ENCODE results near the gene SYAP1. TPM values are rescaled to one million over a fixed set of nuclear protein-coding genes. Genes with fewer than 3 reads are reported as not detected.
"Not testable (repeated sequence)": the region's sequence is repeated elsewhere in the genome, so short reads cannot be mapped to it uniquely, and the experiment has no call there.

The SYAP1 gene
- total RNA-seq, 4 donors from 2014 or later: 10.6 to 22.6 (median 16.9) TPM

- no peaks in the 10 kb centered on the region for H3K27me3 ChIP-seq
- TF ChIP-seq EP300 (IDR thresholded peaks at IDR 0.05): no peak
- no peak for TF ChIP-seq CTCF (IDR thresholded peaks at IDR 0.05)
- no peak for TF ChIP-seq POLR2A (IDR thresholded peaks at IDR 0.05)
- no peak overlapping the region for H3K4me3 ChIP-seq
- DNase-seq (ENCODE audit: low spot score in 2 of 2): no peak
- WGBS, 2 donors: 43 to 47% methylated on average over 16 of the region's 16 CpGs
- no peaks in the 10 kb centered on the region for H3K4me1 ChIP-seq
- H3K36me3 ChIP-seq: no peaks in the 10 kb centered on the region
- no peak overlapping the region for H3K27ac ChIP-seq
- H3K9me3 ChIP-seq: no peaks in the 10 kb centered on the region
Observed at GRCh38 chrX:16771483-16772398, 52.3 kb downstream of the SYAP1 start.

- no peak for DNase-seq (ENCODE audit: low spot score in 2 of 2)
- TF ChIP-seq EP300 (IDR thresholded peaks at IDR 0.05): no peak
- TF ChIP-seq POLR2A (IDR thresholded peaks at IDR 0.05): no peak
- TF ChIP-seq CTCF (IDR thresholded peaks at IDR 0.05): no peak
- Histone ChIP-seq H3K4me3 (no peak overlapping the region), H3K27me3 (no peaks in the 10 kb centered on the region), H3K27ac (no peak overlapping the region), H3K36me3 (no peaks in the 10 kb centered on the region), H3K4me1 (no peaks in the 10 kb centered on the region), H3K9me3 (no peaks in the 10 kb centered on the region)
- 93 to 100% methylated on average over 6 of the region's 6 CpGs for WGBS, 2 donors
Observed at GRCh38 chrX:16772460-16772859, 53.0 kb downstream of the SYAP1 start.

GRCh38 chrX:16774746-16775145 is 55.3 kb downstream of the SYAP1 start:
- WGBS, 2 donors: 85 to 94% methylated on average over 2 of the region's 2 CpGs
- H3K27me3 ChIP-seq: no peaks in the 10 kb centered on the region
- no peak overlapping the region for H3K4me3 ChIP-seq
- H3K36me3 ChIP-seq: no peaks in the 10 kb centered on the region
- no peak overlapping the region for H3K27ac ChIP-seq
- no peak for TF ChIP-seq CTCF (IDR thresholded peaks at IDR 0.05)
- TF ChIP-seq POLR2A (IDR thresholded peaks at IDR 0.05): no peak
- no peak for TF ChIP-seq EP300 (IDR thresholded peaks at IDR 0.05)
- DNase-seq (ENCODE audit: low spot score in 2 of 2): no peak
- peaks cover 0 to 7% (median 0%) of the 10 kb centered on the region in 4 donors for H3K4me1 ChIP-seq
- no peaks in the 10 kb centered on the region for H3K9me3 ChIP-seq

- TF ChIP-seq EP300 (IDR thresholded peaks at IDR 0.05) (no peak), POLR2A (IDR thresholded peaks at IDR 0.05) (no peak), CTCF (IDR thresholded peaks at IDR 0.05) (no peak)
- Histone ChIP-seq H3K4me1 (peaks cover 0 to 7% (median 0%) of the 10 kb centered on the region in 4 donors), H3K4me3 (no peak overlapping the region), H3K36me3 (no peaks in the 10 kb centered on the region), H3K27ac (peak overlapping the region in 1 of 4 donors; percentile 33), H3K9me3 (no peaks in the 10 kb centered on the region), H3K27me3 (no peaks in the 10 kb centered on the region)
- DNase-seq (ENCODE audit: low spot score in 2 of 2): no peak
Observed at GRCh38 chrX:16778545-16778944, 59.1 kb downstream of the SYAP1 start.

GRCh38 chrX:16778993-16779392 is 59.6 kb downstream of the SYAP1 start:
- Histone ChIP-seq H3K4me3 (no peak overlapping the region), H3K9me3 (no peaks in the 10 kb centered on the region), H3K27ac (peak overlapping the region in 1 of 4 donors; percentile 33), H3K27me3 (no peaks in the 10 kb centered on the region), H3K36me3 (no peaks in the 10 kb centered on the region), H3K4me1 (peaks cover 0 to 7% (median 0%) of the 10 kb centered on the region in 4 donors)
- TF ChIP-seq EP300 (IDR thresholded peaks at IDR 0.05) (no peak), CTCF (IDR thresholded peaks at IDR 0.05) (no peak), POLR2A (IDR thresholded peaks at IDR 0.05) (no peak)
- DNase-seq (ENCODE audit: low spot score in 2 of 2): no peak

GRCh38 chrX:16779815-16780214 is 60.4 kb downstream of the SYAP1 start:
- DNase-seq (ENCODE audit: low spot score in 2 of 2); H3K36me3 ChIP-seq; H3K4me1 ChIP-seq; H3K27me3 ChIP-seq; H3K4me3 ChIP-seq; H3K9me3 ChIP-seq; H3K27ac ChIP-seq: not testable (repeated sequence)
- 89 to 90% methylated on average over 2 of the region's 2 CpGs for WGBS, 2 donors
